ENCODE measurements around the gene C10orf90. TPM values are rescaled to one million over a fixed set of nuclear protein-coding genes. Genes with fewer than 3 reads are reported as not detected.

The C10orf90 gene
- total and polyA plus RNA-seq, 9 donors, result not detected

DNA sequence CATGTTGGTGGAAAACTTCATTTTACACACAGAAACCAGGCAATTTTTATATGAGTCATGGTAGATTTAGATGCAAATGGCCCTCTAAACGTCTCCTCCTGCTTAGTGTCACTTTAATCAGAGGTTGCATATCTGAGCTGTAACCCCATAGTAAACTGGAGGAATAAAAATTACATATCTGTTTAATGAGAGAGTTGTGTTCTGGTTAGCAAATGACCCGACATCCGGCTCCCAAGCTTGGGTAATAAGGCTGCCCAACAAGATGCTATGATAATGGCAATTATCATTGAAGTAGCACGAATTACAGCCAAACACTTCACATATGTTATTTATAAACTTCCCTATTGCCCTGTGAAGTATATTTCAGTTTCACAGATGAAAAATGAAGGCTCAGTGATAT lies 271.6 kb downstream of the C10orf90 start:
- WGBS, 3 donors, result 73 to 80% (median 74%) methylated on average over 4 of the region's 4 CpGs
- no peak for DNase-seq
- H3K4me3 ChIP-seq, result no peak overlapping the region
- H3K4me1 ChIP-seq (ENCODE audit: insufficient read depth), result no peaks in the 10 kb centered on the region
- no peaks in the 10 kb centered on the region for H3K9me3 ChIP-seq
- H3K27ac ChIP-seq, result no peak overlapping the region
- no peaks in the 10 kb centered on the region for H3K36me3 ChIP-seq
- TF ChIP-seq, protein P1, sequence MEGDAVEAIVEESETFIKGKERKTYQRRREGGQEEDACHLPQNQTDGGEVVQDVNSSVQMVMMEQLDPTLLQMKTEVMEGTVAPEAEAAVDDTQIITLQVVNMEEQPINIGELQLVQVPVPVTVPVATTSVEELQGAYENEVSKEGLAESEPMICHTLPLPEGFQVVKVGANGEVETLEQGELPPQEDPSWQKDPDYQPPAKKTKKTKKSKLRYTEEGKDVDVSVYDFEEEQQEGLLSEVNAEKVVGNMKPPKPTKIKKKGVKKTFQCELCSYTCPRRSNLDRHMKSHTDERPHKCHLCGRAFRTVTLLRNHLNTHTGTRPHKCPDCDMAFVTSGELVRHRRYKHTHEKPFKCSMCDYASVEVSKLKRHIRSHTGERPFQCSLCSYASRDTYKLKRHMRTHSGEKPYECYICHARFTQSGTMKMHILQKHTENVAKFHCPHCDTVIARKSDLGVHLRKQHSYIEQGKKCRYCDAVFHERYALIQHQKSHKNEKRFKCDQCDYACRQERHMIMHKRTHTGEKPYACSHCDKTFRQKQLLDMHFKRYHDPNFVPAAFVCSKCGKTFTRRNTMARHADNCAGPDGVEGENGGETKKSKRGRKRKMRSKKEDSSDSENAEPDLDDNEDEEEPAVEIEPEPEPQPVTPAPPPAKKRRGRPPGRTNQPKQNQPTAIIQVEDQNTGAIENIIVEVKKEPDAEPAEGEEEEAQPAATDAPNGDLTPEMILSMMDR (IDR thresholded peaks at IDR 0.05), result no peak
- no peak for TF ChIP-seq POLR2A (IDR thresholded peaks at IDR 0.05)
- no peak for TF ChIP-seq EP300 (IDR thresholded peaks at IDR 0.05)
- intact Hi-C loops (cut with DNase I), result no loop called here
- no peaks in the 10 kb centered on the region for H3K27me3 ChIP-seq

DNA sequence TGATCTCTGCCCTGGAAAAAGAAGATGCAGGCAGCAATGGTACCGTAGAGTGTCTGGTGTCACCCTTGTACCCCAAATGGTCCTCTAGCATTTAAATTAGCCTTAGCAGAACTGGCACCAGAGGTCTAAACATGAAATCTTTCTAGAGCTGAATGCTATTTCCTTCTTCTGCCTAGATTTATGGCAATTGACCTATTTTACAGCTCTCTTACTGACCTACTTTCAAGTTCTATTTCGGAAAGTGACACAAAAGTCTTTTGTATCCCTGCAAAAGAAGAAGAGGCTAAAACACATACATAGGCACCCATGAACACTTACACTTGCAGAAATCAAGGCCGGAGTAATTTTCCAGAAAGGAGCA lies 272.1 kb downstream of the C10orf90 start:
- Histone ChIP-seq H3K36me3 (no peaks in the 10 kb centered on the region), H3K4me3 (no peak overlapping the region), H3K27me3 (no peaks in the 10 kb centered on the region), H3K4me1 (ENCODE audit: insufficient read depth) (no peaks in the 10 kb centered on the region), H3K9me3 (no peaks in the 10 kb centered on the region), H3K27ac (no peak overlapping the region)
- 81 to 97% (median 91%) methylated on average over 3 of the region's 3 CpGs for WGBS, 3 donors
- no peak for DNase-seq
- intact Hi-C loops (cut with DNase I), result no loop called here
- TF ChIP-seq EP300 (IDR thresholded peaks at IDR 0.05) (no peak), POLR2A (IDR thresholded peaks at IDR 0.05) (no peak)

DNA sequence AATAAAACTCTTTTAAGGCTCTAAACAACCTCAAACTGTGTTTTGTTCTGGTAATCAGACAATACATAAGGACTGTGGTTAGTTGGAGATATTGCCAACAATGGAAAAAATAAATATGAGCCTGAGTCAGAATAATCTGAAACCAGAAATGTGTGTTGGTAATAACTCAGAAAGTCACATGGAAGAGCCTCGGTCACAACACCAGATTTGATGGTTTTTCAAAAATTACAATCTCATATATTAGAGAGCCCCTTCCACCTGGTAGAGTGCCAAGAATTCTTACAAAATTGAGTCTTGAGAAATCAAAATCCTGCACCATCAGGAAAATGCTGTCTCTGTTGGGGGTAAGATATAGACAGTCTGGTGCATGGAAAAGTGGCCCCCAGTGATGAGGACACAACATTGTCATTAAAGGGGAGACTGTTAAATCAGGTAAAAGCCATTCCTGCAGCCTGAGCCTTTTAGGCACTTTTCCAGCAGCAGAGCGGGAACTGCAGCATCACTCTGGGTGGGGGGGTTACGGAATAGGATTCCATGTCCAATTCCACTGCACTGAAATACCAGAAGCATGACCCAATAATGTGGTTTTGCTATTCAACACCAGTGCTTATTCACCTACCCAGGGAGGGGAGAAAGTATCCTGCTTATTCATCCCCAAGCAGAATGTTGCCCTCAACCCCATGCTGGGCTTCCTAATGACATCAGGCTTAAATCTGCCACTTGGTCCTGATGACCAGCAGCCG lies 272.7 kb downstream of the C10orf90 start:
- Histone ChIP-seq H3K4me1 (ENCODE audit: insufficient read depth) (no peaks in the 10 kb centered on the region), H3K27me3 (no peaks in the 10 kb centered on the region), H3K9me3 (no peaks in the 10 kb centered on the region), H3K4me3 (no peak overlapping the region), H3K36me3 (no peaks in the 10 kb centered on the region), H3K27ac (no peak overlapping the region)
- intact Hi-C loops (cut with DNase I), result no loop called here
- TF ChIP-seq, protein P1 (IDR thresholded peaks at IDR 0.05), result no peak
- no peak for TF ChIP-seq EP300 (IDR thresholded peaks at IDR 0.05)
- TF ChIP-seq POLR2A (IDR thresholded peaks at IDR 0.05), result no peak
- WGBS, 3 donors, result 57 to 65% (median 60%) methylated on average over 4 of the region's 4 CpGs
- DNase-seq, result no peak

DNA sequence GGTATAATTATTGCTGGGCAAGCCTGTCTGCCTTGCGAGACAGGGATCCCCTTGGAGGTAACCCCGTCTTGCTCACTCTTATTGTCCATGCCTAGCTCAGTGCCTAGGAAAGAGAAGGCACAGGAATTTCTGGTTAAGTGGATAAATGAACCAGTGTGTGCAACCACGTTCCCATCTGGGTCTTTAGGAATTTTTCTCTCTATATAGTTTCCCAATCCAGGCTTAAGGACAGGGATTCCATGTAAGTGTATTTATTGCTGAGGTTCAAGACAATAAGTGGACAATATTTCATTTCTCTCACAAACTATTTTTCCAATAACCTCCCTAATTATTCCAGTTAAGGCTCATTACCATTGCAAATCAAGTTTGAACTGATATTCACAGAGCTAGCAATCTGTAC lies 273.3 kb downstream of the C10orf90 start:
- H3K9me3 ChIP-seq, result no peaks in the 10 kb centered on the region
- 89 to 96% (median 95%) methylated on average over 3 of the region's 3 CpGs for WGBS, 3 donors
- intact Hi-C loops (cut with DNase I), result no loop called here
- H3K36me3 ChIP-seq, result no peaks in the 10 kb centered on the region
- TF ChIP-seq, protein P1 (IDR thresholded peaks at IDR 0.05), result no peak
- TF ChIP-seq EP300 (IDR thresholded peaks at IDR 0.05), result no peak
- TF ChIP-seq POLR2A (IDR thresholded peaks at IDR 0.05), result no peak
- no peaks in the 10 kb centered on the region for H3K4me1 ChIP-seq (ENCODE audit: insufficient read depth)
- H3K4me3 ChIP-seq, result no peak overlapping the region
- H3K27me3 ChIP-seq, result no peaks in the 10 kb centered on the region
- H3K27ac ChIP-seq, result no peak overlapping the region
- no peak for DNase-seq

DNA sequence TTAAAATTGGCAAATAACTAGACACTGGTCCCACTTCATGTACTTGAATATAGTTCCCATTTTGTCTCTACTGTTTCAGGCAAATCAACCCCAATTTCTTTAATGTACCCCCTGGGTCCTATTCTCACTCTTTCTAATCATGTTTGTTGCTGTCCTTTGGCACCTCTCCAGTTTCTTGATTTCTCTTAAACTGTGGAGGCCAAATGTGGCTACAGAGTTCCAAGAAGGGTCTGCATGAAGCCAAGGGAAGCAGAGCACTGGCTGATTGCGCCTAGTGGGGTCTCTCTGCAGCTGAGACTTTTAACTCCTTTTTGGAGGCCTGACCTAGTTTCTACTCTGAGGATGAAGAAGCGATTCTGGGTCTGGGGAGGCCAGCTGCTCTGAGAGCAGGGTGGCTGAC lies 275.5 kb downstream of the C10orf90 start:
- DNase-seq, result no peak
- intact Hi-C loops (cut with DNase I), result no loop called here
- Histone ChIP-seq H3K9me3 (no peaks in the 10 kb centered on the region), H3K4me1 (ENCODE audit: insufficient read depth) (no peaks in the 10 kb centered on the region), H3K36me3 (no peaks in the 10 kb centered on the region), H3K27me3 (no peaks in the 10 kb centered on the region), H3K27ac (no peak overlapping the region), H3K4me3 (no peak overlapping the region)
- TF ChIP-seq EP300 (IDR thresholded peaks at IDR 0.05) (no peak), POLR2A (IDR thresholded peaks at IDR 0.05) (no peak)
- 86 to 95% (median 95%) methylated on average over 2 of the region's 2 CpGs for WGBS, 3 donors

Measured in ovary (tissue), 9 donors.